ENCODE measurements around the gene IPPK.

Gene IPPK, protein sequence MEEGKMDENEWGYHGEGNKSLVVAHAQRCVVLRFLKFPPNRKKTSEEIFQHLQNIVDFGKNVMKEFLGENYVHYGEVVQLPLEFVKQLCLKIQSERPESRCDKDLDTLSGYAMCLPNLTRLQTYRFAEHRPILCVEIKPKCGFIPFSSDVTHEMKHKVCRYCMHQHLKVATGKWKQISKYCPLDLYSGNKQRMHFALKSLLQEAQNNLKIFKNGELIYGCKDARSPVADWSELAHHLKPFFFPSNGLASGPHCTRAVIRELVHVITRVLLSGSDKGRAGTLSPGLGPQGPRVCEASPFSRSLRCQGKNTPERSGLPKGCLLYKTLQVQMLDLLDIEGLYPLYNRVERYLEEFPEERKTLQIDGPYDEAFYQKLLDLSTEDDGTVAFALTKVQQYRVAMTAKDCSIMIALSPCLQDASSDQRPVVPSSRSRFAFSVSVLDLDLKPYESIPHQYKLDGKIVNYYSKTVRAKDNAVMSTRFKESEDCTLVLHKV

DNA sequence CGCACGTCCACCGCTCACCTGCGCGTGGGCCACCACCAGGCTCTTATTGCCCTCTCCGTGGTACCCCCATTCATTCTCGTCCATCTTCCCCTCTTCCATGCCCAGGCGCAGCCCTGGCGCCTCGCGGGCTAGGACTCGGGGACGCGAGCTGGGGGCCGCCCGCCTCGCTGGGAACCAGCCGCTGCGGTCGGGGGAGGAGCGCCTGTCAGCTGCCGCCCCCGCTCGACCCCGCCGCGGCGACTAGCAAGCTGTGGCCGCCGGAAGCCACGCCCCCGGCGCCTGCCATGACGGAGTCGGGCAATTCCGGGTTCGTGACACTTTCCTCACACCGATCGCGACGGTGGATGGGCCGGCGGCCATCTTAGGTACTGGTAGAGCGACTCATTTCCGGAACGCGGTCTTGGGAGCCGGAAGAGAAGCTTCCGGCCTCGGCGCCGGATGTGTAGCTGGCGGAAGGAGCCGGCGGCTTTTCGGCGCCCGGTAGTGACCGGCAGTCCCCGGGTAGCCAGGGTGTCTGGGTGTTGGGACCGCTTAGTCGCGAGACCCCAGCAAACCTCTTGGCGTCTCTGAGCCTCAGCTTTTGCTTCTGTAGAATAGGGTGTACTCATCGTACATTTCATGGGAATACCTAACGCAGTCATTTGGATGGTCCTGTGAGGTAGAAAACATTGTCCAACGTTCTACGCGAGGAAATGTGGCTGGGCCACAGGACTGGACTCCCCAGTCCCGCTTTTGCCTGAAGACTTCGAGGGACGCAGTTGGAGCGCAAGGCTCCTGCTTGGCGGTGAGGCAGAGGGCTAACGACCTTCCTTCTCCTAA lies at the start of gene IPPK:
Gene IPPK (minus strand): TSS at position 242 of the 819 bp plus-strand sequence. CDS start 143 bp downstream, at position 99.
- peak; percentile 98 for DNase-seq (ENCODE audit: low read depth)

DNA sequence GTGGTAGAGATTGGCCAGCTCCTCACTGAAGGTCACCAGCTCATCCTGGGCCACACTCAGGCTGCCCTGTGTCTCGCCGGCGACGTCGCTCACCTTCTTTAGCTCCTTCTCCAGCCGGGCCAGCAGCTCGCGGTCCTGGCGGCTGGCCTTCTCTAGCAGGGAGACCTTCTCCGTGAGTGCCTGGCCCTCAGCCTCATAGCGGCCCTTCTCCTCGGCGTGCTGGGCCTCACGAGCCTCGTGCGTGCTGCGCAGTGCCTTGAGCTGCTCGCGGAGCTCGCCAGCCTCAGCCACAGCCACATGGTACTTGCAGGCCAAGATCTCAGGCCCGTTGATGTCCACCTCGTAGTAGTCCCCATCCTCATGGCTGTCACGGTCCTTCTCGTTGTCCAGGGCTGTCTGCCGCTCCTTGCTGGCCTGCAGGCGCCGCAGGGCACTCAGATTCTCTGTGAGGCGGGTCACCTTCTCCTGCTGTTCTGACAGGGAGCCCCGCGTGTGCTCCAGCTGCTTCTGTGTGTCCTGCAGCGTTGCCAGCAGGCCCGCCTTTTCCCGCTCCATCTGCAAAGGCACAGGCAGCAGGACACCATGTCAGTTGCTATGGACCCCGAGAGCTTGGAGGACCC lies 49.2 kb upstream of the IPPK start:
- DNase-seq (ENCODE audit: low read depth): no peak

DNA sequence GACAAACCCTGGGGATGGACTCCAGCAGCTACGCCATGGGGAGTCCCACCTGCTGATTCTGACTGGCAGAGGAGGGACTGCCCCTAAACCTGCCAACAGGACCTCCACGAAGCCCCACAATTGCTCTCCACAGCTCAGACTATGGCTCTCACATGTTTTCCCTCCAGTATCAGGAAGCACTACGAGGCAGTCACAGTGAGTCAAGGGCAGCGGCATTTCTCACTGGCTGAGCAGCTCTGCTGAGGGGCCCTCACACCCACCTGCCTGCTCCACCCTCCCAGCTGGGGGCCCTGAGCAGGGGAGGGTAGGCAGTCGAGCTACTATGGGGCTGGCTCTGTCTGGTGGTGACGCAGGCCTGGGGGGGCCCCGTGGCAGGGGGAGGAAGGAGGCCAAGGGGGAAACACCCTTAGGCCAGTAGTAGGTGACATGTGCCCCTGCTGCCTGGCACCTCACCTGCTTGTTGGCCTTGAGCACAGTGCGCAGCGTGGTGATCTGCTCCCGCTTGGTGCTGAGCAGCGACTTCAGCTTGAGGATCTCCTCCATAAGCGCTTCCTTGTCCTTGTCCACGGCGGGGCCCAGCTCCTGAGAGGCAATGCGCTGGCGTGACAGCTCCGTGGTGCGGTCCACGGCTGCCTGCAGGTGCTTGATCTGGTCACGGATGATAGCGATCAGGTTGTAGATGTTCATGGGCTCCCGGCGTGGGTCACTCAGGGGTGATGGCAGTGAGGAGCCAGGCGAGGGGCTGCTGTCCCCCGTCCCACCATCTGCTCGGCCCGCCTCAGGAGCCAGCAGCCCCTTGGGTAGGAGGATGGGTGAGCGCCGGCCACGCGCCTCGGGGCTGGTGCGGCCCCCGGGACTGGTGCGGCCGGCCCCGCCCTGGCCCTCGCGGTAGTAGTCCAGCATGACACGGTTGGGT lies 48.4 kb upstream of the IPPK start:
- DNase-seq (ENCODE audit: low read depth): no peak

DNA sequence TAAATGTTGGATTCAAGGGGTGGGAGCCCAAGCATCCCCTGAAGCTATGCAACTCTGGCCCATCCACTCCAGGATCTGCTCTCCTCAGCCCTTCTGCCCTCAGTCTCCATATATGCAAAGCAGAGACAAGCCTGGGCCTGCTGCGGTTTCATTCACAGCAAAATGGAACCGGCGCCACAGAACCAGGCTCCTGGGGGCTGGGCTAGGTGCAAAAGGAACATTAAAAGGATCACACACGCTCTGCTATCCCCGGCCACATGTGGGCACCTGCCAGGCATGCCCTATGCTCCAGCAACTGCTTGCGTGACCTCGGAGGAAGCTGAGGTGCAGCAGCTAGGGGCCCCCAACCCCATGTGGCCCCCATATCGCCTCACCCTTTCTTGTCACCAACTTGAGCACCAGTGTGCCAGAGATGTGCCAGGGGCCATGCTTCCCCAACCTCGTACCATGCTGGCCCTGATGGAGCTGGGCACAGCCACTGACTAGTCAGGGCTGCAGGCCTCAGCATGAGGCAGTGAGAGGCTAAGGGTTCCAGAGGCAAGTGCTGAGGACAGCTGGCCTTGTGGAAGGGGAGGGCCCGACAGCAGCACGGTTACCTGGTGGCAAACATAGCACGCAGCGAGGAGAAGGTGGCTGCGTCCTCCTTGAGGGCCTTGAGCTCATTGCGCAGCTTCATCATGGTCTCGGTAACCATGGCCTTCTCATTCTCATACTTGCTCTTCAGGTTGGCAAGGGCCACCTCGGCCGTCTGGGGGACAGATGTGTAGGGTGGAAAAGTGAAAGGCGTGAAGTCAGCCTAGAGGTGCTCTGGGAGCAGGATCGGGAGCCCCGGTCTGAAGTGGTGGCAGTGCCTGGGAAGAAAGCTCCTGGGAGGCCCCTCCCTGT lies 47.5 kb upstream of the IPPK start:
- no peak for DNase-seq (ENCODE audit: low read depth)

DNA sequence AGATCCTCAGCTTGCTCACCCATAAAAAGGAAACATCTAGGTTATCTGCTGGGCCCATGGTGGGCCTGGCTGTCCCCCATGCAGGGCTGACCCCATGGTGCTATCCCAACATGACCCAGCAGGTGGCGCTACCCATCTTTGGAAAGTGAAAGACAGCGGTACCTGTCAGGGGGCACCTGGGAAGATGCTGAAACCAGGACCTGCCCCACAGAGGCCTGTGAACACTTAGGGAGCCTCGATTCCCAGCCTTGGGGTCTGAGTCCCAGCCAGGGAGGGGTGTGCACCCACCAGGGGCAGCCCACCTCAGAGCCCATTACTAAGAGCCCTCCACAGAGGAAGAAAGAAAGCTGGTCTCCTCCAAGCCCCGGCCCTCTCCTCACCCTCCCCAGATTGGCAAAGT lies 46.6 kb upstream of the IPPK start:
- DNase-seq (ENCODE audit: low read depth): no peak

DNA sequence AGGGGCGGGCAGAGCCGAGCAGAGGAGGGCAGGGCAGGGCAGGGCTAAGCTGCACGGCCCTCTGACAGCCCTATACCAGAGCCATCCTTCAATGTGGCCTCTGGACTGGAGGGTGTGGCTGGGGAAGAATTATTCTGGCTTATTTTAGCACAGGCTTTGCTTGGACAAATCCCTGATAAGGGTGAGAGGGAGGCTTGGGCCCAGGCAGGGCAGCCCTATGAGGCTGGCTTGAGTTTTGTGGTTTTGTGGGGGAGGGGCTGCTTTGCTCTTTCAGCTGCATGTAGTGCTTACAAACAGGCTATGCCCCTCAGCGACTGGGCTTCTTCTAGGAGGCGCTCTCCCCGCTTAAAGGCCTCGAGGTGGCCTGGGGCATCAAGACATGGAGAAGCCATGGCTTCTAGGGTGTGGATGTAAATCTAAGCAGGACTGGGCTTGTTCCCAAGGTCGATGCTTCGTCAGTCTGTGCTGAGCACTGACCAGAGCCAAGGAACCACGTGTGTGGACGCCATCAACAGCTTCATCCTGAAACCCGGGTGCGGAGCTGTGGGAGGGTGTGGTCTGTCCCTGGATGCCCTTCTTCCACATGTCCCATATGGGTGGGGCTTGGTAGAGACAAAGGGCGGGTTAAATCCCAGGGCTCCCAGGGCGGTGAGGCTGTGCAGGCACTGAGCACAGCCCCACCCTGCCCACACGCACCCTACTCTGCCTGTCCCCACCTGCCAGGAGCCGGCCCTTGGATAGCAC lies 45.7 kb upstream of the IPPK start:
- DNase-seq (ENCODE audit: low read depth): peak; percentile 28

DNA sequence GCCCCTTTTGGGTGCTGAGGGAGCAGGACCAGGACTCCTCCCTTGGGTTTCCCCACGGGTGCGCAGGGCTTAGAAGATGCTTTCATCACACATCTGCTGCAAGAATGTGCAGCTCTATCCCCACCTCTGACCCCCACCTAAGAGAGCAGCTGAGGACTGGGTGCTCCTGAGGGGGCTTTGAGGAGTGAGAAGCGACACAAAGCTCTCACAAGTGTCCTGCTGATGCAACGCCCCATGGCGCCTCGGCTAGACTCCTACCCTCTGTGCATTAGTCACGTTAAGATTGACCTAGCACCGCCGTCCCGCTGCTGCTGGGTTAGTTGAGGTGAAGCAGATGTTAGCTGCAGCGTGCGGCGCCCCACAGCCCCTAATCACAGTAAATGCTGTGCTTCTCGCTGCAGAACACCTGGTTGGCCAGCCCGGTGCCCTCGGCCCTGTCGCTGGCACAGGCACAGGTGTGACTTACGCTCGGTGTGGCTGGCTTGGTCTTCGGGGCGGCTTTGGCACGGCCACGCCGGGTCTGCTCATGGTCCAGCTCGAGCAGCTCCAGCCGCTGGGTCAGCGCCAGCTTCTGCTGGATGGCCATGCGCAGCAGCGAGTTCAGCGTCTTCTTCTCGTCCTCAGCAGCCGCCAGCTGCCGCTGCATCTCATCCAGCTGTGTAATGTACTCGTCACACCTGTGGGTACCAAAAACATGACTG lies 45.0 kb upstream of the IPPK start:
- DNase-seq (ENCODE audit: low read depth): no peak

DNA sequence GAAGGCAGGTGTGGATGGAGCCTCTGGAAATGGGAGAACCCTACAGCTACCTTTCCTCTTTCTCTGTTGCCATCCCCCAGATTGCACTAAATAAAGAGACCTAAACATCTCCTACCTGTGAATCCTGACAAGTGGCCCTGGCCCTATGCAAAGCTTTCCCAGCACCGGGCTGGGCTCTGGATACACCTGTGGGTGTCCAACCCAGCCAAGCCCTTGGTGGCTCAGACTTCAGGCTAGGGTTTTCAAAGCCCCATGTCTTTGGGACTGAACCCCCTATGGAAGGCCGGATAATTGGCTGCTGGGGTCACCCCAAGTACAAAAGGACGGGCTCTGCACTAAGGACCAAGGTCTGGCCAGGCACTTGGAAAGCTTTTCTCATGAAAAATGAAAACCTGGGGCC lies 44.1 kb upstream of the IPPK start:
- no peak for DNase-seq (ENCODE audit: low read depth)

DNA sequence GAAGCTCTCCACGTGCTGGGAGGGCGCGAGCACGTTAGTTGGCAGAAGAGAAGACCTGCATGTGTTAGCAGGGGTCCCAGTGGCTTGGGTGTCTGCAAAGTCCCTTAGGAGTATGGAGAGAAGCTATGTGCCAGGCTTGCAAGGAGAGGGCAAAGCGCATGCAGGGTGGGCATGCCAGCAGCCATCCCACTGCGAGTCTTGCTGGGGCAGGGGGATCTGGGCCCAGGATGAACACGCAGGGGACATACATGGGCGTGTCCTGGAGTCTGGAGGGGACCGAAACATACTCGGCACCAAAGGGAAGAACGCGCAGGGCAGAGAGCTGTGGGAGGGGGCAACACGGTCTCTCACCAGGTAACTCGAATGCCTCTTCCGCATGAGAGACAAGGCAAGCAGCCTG lies 43.6 kb upstream of the IPPK start:
- DNase-seq (ENCODE audit: low read depth): no peak

DNA sequence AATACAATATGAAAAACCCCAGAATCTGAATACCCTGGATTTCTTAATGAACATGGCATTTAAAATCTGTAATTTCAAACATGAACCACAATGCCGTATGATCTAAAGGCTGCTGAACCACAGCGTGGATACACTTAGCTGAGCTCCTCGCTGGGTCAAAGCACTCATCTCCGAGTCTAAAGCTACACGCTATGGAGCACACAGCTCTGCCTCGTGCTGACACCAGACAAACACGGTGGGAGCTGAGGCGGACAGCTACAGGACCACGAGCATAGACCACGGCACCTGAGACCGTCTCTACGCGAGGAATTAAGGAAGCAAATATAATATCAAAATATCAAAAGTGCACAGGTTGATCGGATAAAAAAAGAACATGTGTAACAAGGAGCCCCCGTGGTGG lies 42.8 kb upstream of the IPPK start:
- no peak for DNase-seq (ENCODE audit: low read depth)

DNA sequence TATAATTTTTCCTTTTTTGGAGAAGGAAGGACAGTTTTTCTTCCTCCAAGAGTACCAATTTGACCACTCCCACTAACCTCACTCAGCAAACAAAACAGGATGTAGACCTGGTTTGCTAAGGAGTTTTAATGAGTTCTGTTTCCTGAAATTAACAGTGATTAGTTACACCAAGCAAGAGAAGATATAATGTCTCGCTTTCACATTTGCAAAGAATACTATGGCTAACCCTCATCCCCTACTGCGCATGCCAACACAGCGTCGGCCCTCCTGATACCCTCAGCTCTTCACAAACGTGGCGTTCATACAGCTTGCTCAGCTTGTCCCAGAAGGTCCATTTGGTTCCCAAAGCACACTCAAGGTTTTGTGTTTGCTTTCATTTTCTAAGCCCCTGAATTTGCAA lies 41.9 kb upstream of the IPPK start:
- no peak for DNase-seq (ENCODE audit: low read depth)

DNA sequence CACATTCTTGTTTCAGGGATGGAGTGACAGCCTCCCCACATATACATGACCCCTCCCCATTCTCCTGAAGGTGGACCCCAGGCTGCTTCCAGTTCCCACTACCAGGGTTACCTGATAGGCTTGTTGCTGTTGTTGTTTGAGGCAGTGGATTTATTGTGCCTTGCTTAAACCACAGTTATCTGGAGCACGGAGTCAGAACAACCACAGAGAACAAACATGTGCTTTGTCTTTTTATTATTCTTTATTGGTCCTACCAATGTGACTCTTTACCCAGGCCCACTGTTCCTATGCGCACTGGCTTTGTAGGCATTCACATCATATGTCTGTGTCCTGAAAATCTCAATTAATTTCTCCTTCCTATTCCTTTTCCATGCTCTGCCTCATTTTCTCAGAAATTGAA lies 41.2 kb upstream of the IPPK start:
- no peak for DNase-seq (ENCODE audit: low read depth)

DNA sequence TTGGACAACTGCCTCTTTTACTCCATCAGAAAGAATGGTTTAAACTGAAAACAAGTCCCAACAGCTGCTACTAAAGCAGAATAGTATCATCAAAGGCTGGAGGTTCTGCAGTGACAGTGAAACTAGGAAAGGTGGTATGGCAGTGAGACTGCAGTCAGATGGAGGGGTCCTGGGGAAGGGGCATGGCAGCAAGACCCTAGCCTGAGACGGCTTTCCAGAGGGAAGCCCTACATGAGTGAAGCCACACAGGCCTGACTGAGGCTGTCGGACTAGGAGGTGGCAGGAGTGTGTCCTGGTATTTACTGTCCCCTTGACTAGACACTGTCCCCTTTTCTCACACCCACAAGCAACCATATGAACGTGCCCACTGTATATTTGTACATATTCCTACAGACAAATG lies 40.4 kb upstream of the IPPK start:
- DNase-seq (ENCODE audit: low read depth): no peak

DNA sequence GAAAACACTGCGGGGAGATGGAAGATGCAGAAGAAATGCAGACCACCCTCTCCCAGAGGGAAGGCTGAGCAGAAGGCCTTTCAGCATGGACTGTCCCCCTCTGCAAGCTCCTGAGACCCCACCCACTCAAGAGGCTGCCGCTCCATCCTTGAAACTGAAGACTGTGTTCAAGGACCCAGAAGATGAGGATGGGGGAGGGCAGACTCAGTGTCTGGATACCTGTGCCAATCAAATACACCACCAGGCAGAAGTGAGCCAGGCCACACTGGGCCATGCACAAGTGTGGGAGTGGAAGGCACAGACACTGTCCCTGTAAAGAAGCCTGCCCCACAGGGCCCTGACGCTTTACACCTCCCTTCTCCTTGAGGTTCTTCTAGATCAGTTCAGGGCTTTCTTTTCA lies 40.0 kb upstream of the IPPK start:
- no peak for DNase-seq (ENCODE audit: low read depth)

DNA sequence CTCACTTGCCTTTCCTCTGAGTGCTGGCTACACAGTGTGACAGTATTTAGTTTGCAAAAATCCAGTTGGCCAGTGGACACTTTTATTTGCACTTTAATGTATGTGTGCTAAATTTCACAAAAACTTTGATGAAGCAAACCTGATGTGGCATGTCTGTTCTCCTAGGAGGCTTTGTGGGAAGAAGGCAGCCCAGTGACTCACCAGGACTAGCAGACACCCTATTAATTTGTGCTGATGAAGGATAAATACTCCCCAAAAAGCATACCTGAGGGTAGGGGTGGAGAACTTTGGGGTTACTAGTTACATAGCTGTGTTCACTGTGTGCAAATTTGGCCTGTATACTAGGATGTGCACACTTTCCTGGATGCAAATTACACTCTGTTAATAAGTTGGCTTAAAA lies 39.3 kb upstream of the IPPK start:
- no peak for DNase-seq (ENCODE audit: low read depth)

DNA sequence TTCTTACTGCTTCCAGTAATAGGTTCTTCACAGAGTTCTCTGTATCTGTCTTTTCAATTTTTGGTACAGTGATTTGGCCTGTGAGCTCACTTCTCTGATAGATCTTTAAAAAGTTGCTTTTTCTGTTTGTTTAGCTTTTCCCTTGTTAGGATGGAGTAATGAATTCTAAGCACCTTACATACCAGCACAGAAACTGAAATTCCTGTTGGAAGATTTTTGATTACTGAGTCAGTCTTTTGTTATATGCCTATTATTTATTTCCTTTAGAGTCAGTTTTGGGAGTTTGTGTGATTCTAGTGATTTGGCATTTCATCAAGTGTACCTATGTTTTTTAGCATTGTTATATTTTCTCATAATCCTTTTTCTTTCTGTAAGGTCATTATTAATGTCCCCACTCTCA lies 37.6 kb upstream of the IPPK start:
- DNase-seq (ENCODE audit: low read depth): no peak

DNA sequence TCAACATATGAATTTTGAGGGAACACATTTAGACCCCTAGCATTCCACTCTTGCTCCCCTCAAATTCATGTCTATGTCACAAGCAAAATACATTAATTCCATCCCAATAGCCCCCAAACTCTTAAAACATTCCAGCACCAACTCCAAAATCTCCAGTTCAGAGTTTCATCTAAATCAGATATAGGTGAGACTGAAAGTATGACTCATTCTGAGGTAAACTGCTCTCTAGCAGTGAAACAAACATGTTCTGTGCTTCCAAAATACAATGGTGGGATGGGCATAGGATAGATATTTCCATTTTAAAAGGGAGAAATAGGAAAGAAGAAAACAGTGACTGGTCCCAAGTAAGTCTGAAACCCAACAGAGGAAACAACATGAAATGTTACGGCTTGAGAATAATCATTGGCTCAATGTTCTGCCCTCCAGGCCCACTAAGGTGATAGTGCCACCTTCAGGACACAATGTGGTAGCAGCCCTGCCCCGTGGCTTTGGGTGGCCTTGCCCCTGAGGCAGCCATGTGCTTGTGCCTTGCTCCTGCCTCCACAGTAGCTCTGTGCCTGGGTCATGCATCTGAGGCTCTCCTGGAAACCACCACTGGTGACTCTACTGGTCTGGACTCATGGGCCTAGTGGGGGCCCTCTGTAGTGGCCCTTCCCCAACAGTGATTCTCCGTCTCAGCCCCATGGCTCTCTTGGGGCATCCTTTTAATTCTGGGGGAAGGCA lies 36.4 kb upstream of the IPPK start:
- no peak for DNase-seq (ENCODE audit: low read depth)

DNA sequence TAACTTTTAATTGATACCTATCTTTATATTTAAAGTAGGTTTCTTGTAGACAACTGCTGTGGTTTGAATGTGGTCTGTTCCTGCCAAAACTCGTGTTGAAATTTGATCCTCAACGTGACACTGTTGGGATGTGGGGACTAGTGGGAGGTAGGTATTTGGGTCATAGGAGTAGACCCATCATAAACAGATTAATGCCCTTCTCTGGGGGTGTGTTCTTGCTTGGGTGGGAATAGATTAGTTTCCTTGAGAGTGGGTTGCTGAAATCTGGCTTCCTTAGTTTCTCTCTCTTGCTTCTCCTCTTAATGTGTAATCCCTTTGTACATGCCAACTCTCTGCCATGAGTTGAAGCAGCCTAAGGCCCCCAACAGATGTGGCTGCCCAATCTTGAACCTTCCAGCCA lies 34.6 kb upstream of the IPPK start:
- no peak for DNase-seq (ENCODE audit: low read depth)

DNA sequence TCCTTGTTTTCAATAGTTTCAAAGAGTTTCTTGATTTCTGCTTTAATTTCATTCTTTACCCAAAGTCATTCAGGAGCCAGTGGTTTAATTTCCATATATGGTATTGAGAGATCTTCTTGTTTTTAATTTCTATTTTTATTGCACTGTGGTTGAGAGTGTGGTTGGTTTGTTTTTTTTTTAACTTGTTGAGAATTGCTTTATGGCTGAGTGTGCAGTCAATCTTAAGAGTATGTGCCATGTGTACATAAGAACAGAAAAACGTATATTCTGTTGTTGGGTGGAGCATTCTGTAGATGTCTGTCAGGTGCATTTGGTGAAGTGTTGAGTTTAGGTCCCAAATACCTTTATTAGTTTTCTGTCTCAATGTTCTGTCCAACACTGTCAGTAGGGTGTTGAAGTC lies 26.7 kb upstream of the IPPK start:
- no peak for DNase-seq (ENCODE audit: low read depth)

Data from fibroblast of the conjunctiva (primary cell).